CD8-positive, alpha-beta memory T cell (primary cell): ENCODE results near the gene AMZ2. TPM values are rescaled to one million over a fixed set of nuclear protein-coding genes. Genes with fewer than 3 reads are reported as not detected.
"Not testable (repeated sequence)": the region's sequence is repeated elsewhere in the genome, so short reads cannot be mapped to it uniquely, and the experiment has no call there.

Experiments used
- CTCF ChIA-PET: fragments of 350-600 bp; sonication (Branson Sonifier 250); formaldehyde crosslinking; loops from one replicate; lab custom pipeline; 2021; ENCODE audit warnings: antibody characterized with exemption; lab: Charles Lee
- POLR2A ChIA-PET: fragments of 350-600 bp; sonication (Branson Sonifier 250); formaldehyde crosslinking; loops from one replicate; lab custom pipeline; 2021; ENCODE audit warnings: antibody characterized with exemption; lab: Charles Lee
- DNase-seq, 5 donors: peaks; one replicate each; pipeline versions ENCODE4 v3.0.0 to v3.0.0-alpha.2; 2020 to 2022; ENCODE audit warnings: mixed read lengths in 1 of 5
- H3K27ac ChIP-seq: one replicate; pipeline ENCODE4 v1.7.0; 2013; ENCODE audit warnings: low read depth, mild to moderate bottlenecking, low read length, moderate library complexity
- H3K27me3 ChIP-seq: 2 replicates; pipeline ENCODE4 v1.7.0; 2013; ENCODE audit warnings: low read length, mild to moderate bottlenecking; ENCODE audit not compliant: insufficient read depth, poor library complexity, severe bottlenecking
- H3K36me3 ChIP-seq: 2 replicates; pipeline ENCODE4 v1.7.0; 2013; ENCODE audit warnings: mild to moderate bottlenecking, low read length, moderate library complexity; ENCODE audit not compliant: insufficient read depth
- H3K4me1 ChIP-seq: 2 replicates; pipeline ENCODE4 v1.7.0; 2013; ENCODE audit warnings: mild to moderate bottlenecking, low read length, moderate library complexity; ENCODE audit not compliant: insufficient read depth
- H3K4me3 ChIP-seq: 2 replicates; pipeline ENCODE4 v1.7.0; 2013; ENCODE audit warnings: mild to moderate bottlenecking, low read length
- H3K9me3 ChIP-seq: 2 replicates; pipeline ENCODE4 v1.7.0; 2013; ENCODE audit warnings: mild to moderate bottlenecking, low read length
- H3K27ac Mint-ChIP-seq, 8 donors: one replicate each; pipeline ENCODE4 v1.8.0; 2020 to 2021; ENCODE audit warnings: mixed read lengths in 8 of 8, mild to moderate bottlenecking in 6 of 8, inconsistent platforms in 3 of 8, moderate library complexity in 3 of 8
- H3K27me3 Mint-ChIP-seq, 2 donors: one replicate each; pipeline ENCODE4 v1.8.0; 2020 to 2021; ENCODE audit warnings: mixed read lengths in 2 of 2, mild to moderate bottlenecking in 1 of 2, moderate library complexity in 1 of 2
- H3K36me3 Mint-ChIP-seq, 3 donors: one replicate each; pipeline ENCODE4 v1.8.0; 2020 to 2021; ENCODE audit warnings: mixed read lengths in 3 of 3, inconsistent platforms in 1 of 3, mild to moderate bottlenecking in 1 of 3
- H3K4me1 Mint-ChIP-seq, 3 donors: one replicate each; pipeline ENCODE4 v1.8.0; 2020 to 2021; ENCODE audit warnings: mixed read lengths in 3 of 3, inconsistent platforms in 1 of 3, mild to moderate bottlenecking in 1 of 3
- H3K4me3 Mint-ChIP-seq, 7 donors: one replicate each; pipeline ENCODE4 v1.8.0; 2020 to 2021; ENCODE audit warnings: mixed read lengths in 7 of 7, mild to moderate bottlenecking in 6 of 7, moderate library complexity in 4 of 7, inconsistent platforms in 2 of 7
- H3K9me3 Mint-ChIP-seq, 5 donors: one replicate each; pipeline ENCODE4 v1.8.0; 2020 to 2022; ENCODE audit warnings: mixed read lengths in 5 of 5, mild to moderate bottlenecking in 3 of 5, moderate library complexity in 2 of 5, inconsistent platforms in 1 of 5
- polyA plus RNA-seq: library from polyadenylated mRNA; unstranded; fragments of 300-500 nt; fragmentation: Illumina TruSeq; gene quantifications from one replicate; pipeline ENCODE4 v1.2.3, GENCODE V29; 2021
- total RNA-seq, 2 experiments: library from RNA; stranded (reverse); gene quantifications; one replicate each; pipeline ENCODE4 v1.2.3, GENCODE V29; 2021

AMZ2 gene
- total and polyA plus RNA-seq, 3 experiments from 2014 or later: 113 to 141 (median 118) TPM

- DNase-seq, H3K27ac ChIP-seq, H3K9me3 ChIP-seq, H3K27me3 Mint-ChIP-seq, H3K36me3 ChIP-seq, CTCF ChIA-PET, H3K4me3 Mint-ChIP-seq, H3K4me3 ChIP-seq, H3K27me3 ChIP-seq, H3K9me3 Mint-ChIP-seq: not testable (repeated sequence)
- POLR2A ChIA-PET: interaction anchor here (1.0 to 1.5 kb wide), 2 partner anchors 15 to 27 kb away, joined by 3 read pairs; no protein-coding TSS in a partner anchor
- H3K4me1 ChIP-seq: peaks cover 28% of the 10 kb centered on the region
- H3K27ac Mint-ChIP-seq: peak overlapping the region in 7 of 8 donors; percentile 71 to 86 (median 82)
- peaks cover 2 to 26% (median 5%) of the 10 kb centered on the region in 3 donors for H3K36me3 Mint-ChIP-seq
- H3K4me1 Mint-ChIP-seq: peaks cover 27 to 72% (median 58%) of the 10 kb centered on the region in 3 donors
Observed at GRCh38 chr17:68232741-68233140, 15.1 kb upstream of the AMZ2 start.

DNA sequence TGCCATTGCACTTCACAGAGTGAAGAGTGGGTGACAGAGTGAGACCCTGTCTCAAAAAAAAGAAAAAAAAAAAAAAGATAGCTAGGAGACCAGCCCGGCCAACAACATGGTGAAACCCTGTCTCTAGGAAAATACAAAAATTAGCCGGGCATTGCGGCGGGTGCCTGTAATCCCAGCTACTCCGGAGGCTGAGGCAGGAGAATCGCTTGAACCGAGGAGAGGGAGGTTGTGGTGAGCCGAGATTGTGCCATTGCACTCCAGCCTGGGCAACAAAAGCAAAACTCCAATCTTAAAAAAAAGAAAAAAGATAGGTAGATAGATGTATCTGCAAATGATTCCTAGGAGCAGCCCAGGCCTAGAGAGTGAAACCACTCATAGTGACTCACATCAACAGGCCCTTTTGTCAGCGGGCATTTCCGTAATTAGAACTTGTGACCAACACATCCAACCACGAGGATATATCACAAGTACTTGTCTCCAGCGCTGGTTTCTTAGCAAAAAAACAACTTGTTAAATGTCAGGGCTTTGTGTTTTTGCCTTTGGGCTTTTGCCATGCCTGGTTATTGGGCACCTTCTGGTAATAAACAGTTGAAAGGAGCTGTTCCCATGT is 13.0 kb upstream of the AMZ2 start:
- CTCF ChIA-PET: interaction anchor here (1.4 to 2.6 kb wide), 3 partner anchors 12 to 31 kb away, joined by 3 to 9 read pairs (median 3); no protein-coding TSS in a partner anchor
- H3K36me3 ChIP-seq, H3K36me3 Mint-ChIP-seq, H3K9me3 ChIP-seq, H3K9me3 Mint-ChIP-seq, H3K4me3 ChIP-seq, H3K27me3 ChIP-seq, H3K27me3 Mint-ChIP-seq: not testable (repeated sequence)
- POLR2A ChIA-PET: interaction anchor here (0.6 to 1.6 kb wide), 5 partner anchors 12 to 203 kb away, joined by 3 to 8 read pairs (median 5); no protein-coding TSS in a partner anchor
- Mint-ChIP-seq H3K4me3 (peak overlapping the region; percentile 15 to 80 (median 61)), H3K27ac (peak overlapping the region; percentile 91 to 99 (median 96)), H3K4me1 (peaks cover 42 to 72% (median 61%) of the 10 kb centered on the region in 3 donors)
- peak overlapping the region; percentile 71 for H3K27ac ChIP-seq
- peaks cover 49% of the 10 kb centered on the region for H3K4me1 ChIP-seq
- DNase-seq: peak in 4 of 5 donors; percentile 51 to 79 (median 62)

GRCh38 chr17:68235336-68235791 is 12.5 kb upstream of the AMZ2 start:
- peaks cover 54% of the 10 kb centered on the region for H3K4me1 ChIP-seq
- Mint-ChIP-seq H3K4me1 (peaks cover 46 to 73% (median 63%) of the 10 kb centered on the region in 3 donors), H3K4me3 (peak overlapping the region; percentile 15 to 80 (median 61)), H3K27ac (peak overlapping the region; percentile 91 to 99 (median 96))
- not testable (repeated sequence) for H3K36me3 ChIP-seq, H3K27me3 Mint-ChIP-seq, H3K27me3 ChIP-seq, H3K4me3 ChIP-seq, DNase-seq, H3K9me3 Mint-ChIP-seq, H3K36me3 Mint-ChIP-seq, H3K9me3 ChIP-seq
- ChIA-PET CTCF (interaction anchor here (1.1 to 2.6 kb wide), 3 partner anchors 12 to 63 kb away, joined by 3 to 9 read pairs (median 3); no protein-coding TSS in a partner anchor), POLR2A (interaction anchor here (0.7 to 1.6 kb wide), 2 partner anchors 12 to 38 kb away, joined by 3 to 8 read pairs; no protein-coding TSS in a partner anchor)
- H3K27ac ChIP-seq: peak overlapping the region; percentile 71

DNA sequence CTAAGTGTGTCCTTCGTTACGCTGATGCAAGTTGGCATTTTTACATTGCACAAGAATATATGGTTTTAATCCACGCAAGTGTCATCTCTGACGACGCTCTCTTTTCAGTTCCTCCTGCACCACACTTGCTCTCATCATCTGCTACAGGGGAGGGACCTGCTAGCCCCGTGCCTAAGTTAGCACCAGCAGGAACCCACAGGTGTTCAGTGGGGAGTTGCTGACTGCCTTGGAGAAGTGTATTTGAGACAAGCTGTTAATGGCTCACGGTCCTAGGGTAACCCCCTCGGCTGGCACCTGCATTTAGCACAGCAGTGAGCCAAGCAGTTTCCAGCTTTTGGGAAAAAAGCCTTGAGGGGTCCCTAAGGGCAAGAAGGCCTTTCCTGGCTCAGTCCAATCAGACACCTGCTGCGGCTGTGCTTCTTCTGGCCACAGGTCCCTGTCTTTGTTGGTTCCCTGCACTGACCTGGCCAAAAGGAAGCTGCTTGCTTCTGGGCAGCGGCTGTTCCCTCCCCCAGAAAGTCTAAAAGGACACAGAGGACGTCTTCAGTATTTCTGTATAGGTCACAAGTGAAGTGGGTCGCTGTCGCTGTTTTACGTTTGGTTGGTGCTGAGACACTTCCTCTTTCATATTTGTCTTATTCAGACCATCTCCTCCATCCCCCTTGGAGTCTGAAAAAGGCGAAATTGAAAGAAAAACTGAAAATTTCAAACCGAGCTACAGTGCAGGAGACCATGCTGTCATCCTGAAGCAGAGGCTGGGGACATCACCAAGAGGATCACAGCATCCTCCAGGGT is 10.3 kb upstream of the AMZ2 start:
- ChIA-PET CTCF (interaction anchor here (0.8 to 3.3 kb wide), 9 partner anchors 10 to 194 kb away, joined by 3 to 20 read pairs (median 3); partner anchors contain the start of gene AMZ2), POLR2A (interaction anchor here (0.6 to 3.1 kb wide), 9 partner anchors 11 to 204 kb away, joined by 3 to 44 read pairs (median 4); partner anchors contain the start of genes AMZ2, ARSG and SLC16A6)
- DNase-seq: peak; percentile 54 to 87 (median 60)
- H3K27me3 ChIP-seq, H3K9me3 Mint-ChIP-seq, H3K9me3 ChIP-seq, H3K27me3 Mint-ChIP-seq, H3K36me3 ChIP-seq, H3K36me3 Mint-ChIP-seq: not testable (repeated sequence)
- peak overlapping the region; percentile 93 to 100 (median 99) for H3K27ac Mint-ChIP-seq
- H3K4me1 Mint-ChIP-seq: peaks cover 53 to 82% (median 78%) of the 10 kb centered on the region in 3 donors
- Histone ChIP-seq H3K4me1 (peaks cover 54% of the 10 kb centered on the region), H3K4me3 (peak overlapping the region; percentile 42), H3K27ac (peak overlapping the region; percentile 82)
- peak overlapping the region; percentile 58 to 91 (median 86) for H3K4me3 Mint-ChIP-seq

DNA sequence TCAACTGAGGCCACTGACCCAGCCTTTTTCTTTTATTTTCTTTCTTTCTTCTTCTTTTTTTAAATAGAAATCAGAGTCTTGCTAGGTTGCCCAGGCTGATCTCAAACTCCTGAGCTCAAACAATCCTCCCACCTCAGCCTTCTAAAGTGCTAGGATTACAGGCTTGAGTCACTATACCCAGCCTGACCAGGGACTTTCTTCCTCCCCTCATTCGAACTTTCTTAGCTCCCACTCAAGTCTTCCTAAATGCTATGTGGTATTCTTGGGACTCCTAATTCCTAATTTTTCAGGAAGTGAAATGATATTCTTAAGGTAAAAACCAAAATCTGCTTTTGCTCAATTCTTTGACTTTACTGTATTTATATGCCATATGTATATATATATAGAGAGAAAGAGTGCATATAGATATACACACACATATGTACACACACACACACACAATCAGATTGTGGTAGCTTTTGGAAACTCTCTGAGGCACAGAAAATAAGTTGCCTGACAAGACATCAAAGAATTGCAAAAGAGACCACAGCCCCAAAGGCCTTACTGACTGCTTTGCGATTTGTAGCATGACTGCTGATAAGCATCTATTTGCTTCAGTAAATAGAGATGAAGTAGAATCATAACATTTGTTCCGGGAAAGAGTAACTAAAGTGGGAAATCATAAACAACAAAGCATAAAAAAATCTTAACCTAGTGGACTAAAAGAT is 9.5 kb upstream of the AMZ2 start:
- Mint-ChIP-seq H3K27ac (peak overlapping the region; percentile 93 to 100 (median 99)), H3K9me3 (no peaks in the 10 kb centered on the region), H3K27me3 (no peaks in the 10 kb centered on the region), H3K4me1 (peaks cover 53 to 75% (median 71%) of the 10 kb centered on the region in 3 donors), H3K36me3 (peaks cover 0 to 2% (median 0%) of the 10 kb centered on the region in 3 donors), H3K4me3 (peak overlapping the region; percentile 58 to 91 (median 86))
- Histone ChIP-seq H3K27me3 (no peaks in the 10 kb centered on the region), H3K4me1 (peaks cover 54% of the 10 kb centered on the region), H3K4me3 (peak overlapping the region; percentile 42), H3K9me3 (no peaks in the 10 kb centered on the region), H3K27ac (peak overlapping the region; percentile 82), H3K36me3 (no peaks in the 10 kb centered on the region)
- ChIA-PET POLR2A (interaction anchor here (0.6 to 3.1 kb wide), 9 partner anchors 10 to 214 kb away, joined by 3 to 44 read pairs (median 4); partner anchors contain the start of genes AMZ2, ARSG and SLC16A6), CTCF (interaction anchor here (0.8 to 3.3 kb wide), 7 partner anchors 10 to 193 kb away, joined by 3 to 20 read pairs (median 3); partner anchors contain the start of gene AMZ2)
- DNase-seq: peak in 3 of 5 donors; percentile 22 to 66 (median 45)

DNA sequence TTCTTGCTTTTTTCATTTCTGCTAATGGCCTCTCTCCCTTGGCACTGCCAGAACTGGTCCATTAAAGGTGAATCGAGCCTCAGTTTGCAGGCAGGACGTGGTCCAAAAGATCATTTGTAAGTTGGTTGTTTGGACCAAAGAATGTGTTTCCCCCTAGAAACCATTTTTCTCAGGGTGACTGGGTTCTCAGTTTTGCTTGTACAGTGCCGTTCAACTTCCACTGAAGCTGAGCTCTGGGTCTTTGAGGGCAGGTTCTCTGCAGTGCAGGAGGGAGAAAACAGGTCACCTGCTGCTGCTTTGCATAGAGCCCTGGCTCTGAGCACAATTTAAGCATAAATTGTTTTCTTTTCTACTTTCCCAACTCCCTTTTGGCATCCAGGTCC is 9.0 kb upstream of the AMZ2 start:
- Mint-ChIP-seq H3K4me1 (peaks cover 53 to 74% (median 70%) of the 10 kb centered on the region in 3 donors), H3K4me3 (peak overlapping the region; percentile 58 to 91 (median 86)), H3K36me3 (peaks cover 0 to 2% (median 0%) of the 10 kb centered on the region in 3 donors), H3K27me3 (no peaks in the 10 kb centered on the region), H3K9me3 (no peaks in the 10 kb centered on the region), H3K27ac (peak overlapping the region; percentile 93 to 100 (median 99))
- Histone ChIP-seq H3K27me3 (no peaks in the 10 kb centered on the region), H3K4me3 (peak overlapping the region; percentile 42), H3K4me1 (peaks cover 54% of the 10 kb centered on the region), H3K36me3 (no peaks in the 10 kb centered on the region), H3K27ac (peak overlapping the region; percentile 82), H3K9me3 (no peaks in the 10 kb centered on the region)
- no peak for DNase-seq
- ChIA-PET POLR2A (interaction anchor here (1.6 to 3.1 kb wide), 3 partner anchors 9 to 52 kb away, joined by 5 to 44 read pairs (median 18); partner anchors contain the start of genes AMZ2, ARSG and SLC16A6), CTCF (interaction anchor here (0.9 to 3.3 kb wide), 6 partner anchors 9 to 193 kb away, joined by 3 to 20 read pairs (median 3); partner anchors contain the start of gene AMZ2)
